OCI-LY3 (cell line): ENCODE results near the gene RELL1.

Experiments used
- CTCF ChIP-seq: fragments of 200-600, 300-600 bp; sonication (generic); IDR thresholded peaks from 2 replicates; pipeline ENCODE4 v1.5.1; 2014; ENCODE audit warnings: antibody characterized with exemption, low read length, low read depth
- EZH2phosphoT487 ChIP-seq: fragments of 200-600 bp; shearing (Covaris generic); IDR thresholded peaks from 2 replicates; pipeline ENCODE4 v1.6.1; 2018; ENCODE audit warnings: antibody characterized with exemption, mixed run types, low read depth

- TF ChIP-seq CTCF (no peak), EZH2phosphoT487 (no peak)
These were observed 35.7 kb downstream of the RELL1 start for GRCh38 chr4:37650481-37650880.
